Nephron (organoid): Measurements from ENCODE around the gene C1orf122.
"Not testable (repeated sequence)": the region's sequence is repeated elsewhere in the genome, so short reads cannot be mapped to it uniquely, and the experiment has no call there.

Experiments used
- H3K27ac Mint-ChIP-seq, 3 experiments: 2 replicates each; pipeline ENCODE4 v1.8.0; 2020; ENCODE audit warnings: mixed read lengths in 3 of 3, mild to moderate bottlenecking in 2 of 3, moderate library complexity in 1 of 3
- H3K27me3 Mint-ChIP-seq: 2 replicates; pipeline ENCODE4 v1.8.0; 2021; ENCODE audit warnings: low read depth, mild to moderate bottlenecking, moderate library complexity, mixed read lengths
- H3K36me3 Mint-ChIP-seq: 2 replicates; pipeline ENCODE4 v1.8.0; 2020; ENCODE audit warnings: low read depth, mixed read lengths
- H3K4me1 Mint-ChIP-seq: 2 replicates; pipeline ENCODE4 v1.8.0; 2020; ENCODE audit warnings: mixed read lengths
- H3K4me3 Mint-ChIP-seq, 3 experiments: 2 replicates each; pipeline ENCODE4 v1.8.0; 2020; ENCODE audit warnings: mild to moderate bottlenecking in 3 of 3, mixed read lengths in 3 of 3, moderate library complexity in 2 of 3
- H3K9me3 Mint-ChIP-seq: 2 replicates; pipeline ENCODE4 v1.8.0; 2020; ENCODE audit warnings: mixed read lengths
- CTCF ChIP-seq, 3 experiments: fragments of 200-600 bp; sonication (generic); IDR thresholded peaks; one replicate each; pipeline ENCODE4 v1.5.0; 2021; ENCODE audit warnings: antibody characterized with exemption in 3 of 3; ENCODE audit not compliant: unreplicated experiment in 3 of 3

The C1orf122 gene

DNA sequence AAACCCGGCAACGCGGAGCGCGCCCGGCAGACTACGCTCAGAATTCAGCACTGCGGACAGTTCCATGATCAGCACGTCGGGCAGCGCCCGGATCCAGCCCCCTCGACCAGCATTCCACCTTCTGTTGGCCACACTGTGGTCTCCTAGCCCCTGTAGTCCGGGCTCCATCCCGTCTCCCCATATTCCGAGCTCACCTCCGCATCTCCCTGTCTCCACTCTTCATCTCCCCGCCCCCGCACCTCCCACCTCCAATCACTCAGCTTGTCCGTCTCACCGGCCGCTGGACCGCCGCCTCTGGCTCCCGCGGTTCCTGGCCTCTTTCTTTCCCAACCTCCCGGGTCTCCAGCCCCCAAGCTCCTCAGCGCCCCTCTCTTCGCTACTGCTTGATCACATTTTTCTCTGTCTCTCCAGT, 43.2 kb upstream of the C1orf122 start:
- Mint-ChIP-seq H3K27me3 (peaks cover 78% of the 10 kb centered on the region), H3K4me3 (peak overlapping the region; percentile 1 to 43 (median 13)), H3K9me3 (peaks cover 4% of the 10 kb centered on the region), H3K4me1 (no peaks in the 10 kb centered on the region), H3K27ac (no peak overlapping the region), H3K36me3 (no peaks in the 10 kb centered on the region)
- no peak for TF ChIP-seq CTCF (IDR thresholded peaks at IDR 0.05; ENCODE audit: unreplicated experiment in 3 of 3)

DNA sequence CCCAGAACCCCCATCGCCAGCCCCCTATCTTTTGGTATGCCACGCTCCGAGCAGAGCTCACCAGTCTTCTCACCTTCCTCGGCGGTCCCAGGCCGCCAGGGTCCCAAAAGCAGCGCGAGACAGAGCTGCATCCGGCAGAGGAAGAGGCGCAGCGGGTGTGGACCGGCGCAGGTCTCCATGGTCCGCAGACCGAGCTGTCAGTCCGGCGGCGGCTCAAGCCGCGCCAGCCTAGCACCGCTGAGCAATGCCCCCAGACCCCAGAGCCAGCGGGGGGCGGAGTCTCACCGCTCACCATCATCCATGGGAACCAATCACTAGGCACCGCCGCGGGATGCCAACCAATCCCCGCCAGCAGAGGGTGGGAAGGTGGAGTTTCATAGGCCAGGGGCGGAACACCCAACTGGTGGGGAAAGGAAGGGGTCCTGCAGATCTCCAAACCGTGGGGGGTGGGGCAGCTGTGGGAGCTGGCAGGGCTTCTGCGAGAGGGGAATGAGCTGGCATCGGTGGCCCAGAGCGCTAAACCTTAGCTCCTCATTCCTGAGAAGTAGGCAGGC, 42.6 kb upstream of the C1orf122 start, which contains the start of gene EPHA10:
EPHA10 (minus strand) TSS at position 233 of the 554 bp plus-strand sequence; CDS start at position 179, 54 bp downstream.
- H3K36me3 Mint-ChIP-seq: no peaks in the 10 kb centered on the region
- H3K9me3 Mint-ChIP-seq: peaks cover 4% of the 10 kb centered on the region
- H3K4me3 Mint-ChIP-seq: peak within 1 kb of the TSS; percentile 1 to 43 (median 13)
- TF ChIP-seq CTCF (IDR thresholded peaks at IDR 0.05; ENCODE audit: unreplicated experiment in 3 of 3): no peak
- H3K27me3 Mint-ChIP-seq: peaks cover 83% of the 10 kb centered on the region
- no peaks in the 10 kb centered on the region for H3K4me1 Mint-ChIP-seq
- no peak within 1 kb of the TSS for H3K27ac Mint-ChIP-seq

DNA sequence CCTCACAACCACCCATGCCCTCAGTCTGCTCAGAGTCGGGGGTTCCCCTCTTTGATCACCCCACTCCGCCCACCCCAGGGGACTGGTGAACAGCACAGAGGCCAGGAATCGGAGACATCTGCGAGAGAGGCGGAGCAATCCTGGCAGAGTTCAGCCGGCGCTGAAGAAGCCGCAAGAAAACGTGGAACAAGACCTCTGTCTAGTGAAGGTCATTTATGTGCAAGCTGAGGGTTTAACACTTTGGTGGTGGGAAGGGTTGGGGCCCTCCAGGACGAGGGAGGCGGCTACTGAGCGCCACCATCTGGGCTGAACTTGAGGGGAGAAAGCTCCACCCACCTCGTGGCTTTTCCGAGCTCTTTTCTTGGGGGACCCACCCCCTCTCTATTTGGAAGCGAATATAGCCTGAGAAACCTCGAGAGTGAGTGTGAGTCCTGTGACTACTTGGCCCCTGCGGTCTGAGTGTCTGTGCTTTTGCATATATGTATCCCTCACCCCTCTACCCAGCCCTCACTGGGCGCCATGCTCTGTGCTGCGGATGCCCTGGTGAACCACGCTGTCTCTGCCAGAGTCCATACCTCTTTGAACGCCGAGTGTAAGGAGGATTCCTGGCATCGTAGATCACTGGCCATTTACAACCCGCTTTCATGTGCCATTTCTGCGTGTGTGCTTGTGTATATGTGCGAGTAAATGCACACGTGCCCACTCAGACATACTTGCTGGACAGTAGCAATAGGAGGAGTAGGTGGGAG, 41.5 kb upstream of the C1orf122 start:
- H3K4me3 Mint-ChIP-seq: peak overlapping the region in 1 of 3 experiments; percentile 2
- no peak overlapping the region for H3K27ac Mint-ChIP-seq
- no peaks in the 10 kb centered on the region for H3K4me1 Mint-ChIP-seq
- H3K36me3 Mint-ChIP-seq: no peaks in the 10 kb centered on the region
- H3K9me3 Mint-ChIP-seq: peaks cover 7% of the 10 kb centered on the region
- TF ChIP-seq CTCF (IDR thresholded peaks at IDR 0.05; ENCODE audit: unreplicated experiment in 3 of 3): no peak
- peaks cover 94% of the 10 kb centered on the region for H3K27me3 Mint-ChIP-seq

GRCh38 chr1:37767488-37767887, 40.1 kb upstream of the C1orf122 start:
- no peak for TF ChIP-seq CTCF (IDR thresholded peaks at IDR 0.05; ENCODE audit: unreplicated experiment in 3 of 3)
- Mint-ChIP-seq H3K4me1 (no peaks in the 10 kb centered on the region), H3K27me3 (peaks cover 87% of the 10 kb centered on the region), H3K36me3 (no peaks in the 10 kb centered on the region), H3K27ac (no peak overlapping the region), H3K4me3 (no peak overlapping the region), H3K9me3 (peaks cover 7% of the 10 kb centered on the region)

GRCh38 chr1:37771440-37771839, 36.1 kb upstream of the C1orf122 start:
- H3K9me3 Mint-ChIP-seq, H3K4me1 Mint-ChIP-seq, H3K4me3 Mint-ChIP-seq, H3K27ac Mint-ChIP-seq, H3K36me3 Mint-ChIP-seq: not testable (repeated sequence)
- peaks cover 53% of the 10 kb centered on the region for H3K27me3 Mint-ChIP-seq

- H3K27ac Mint-ChIP-seq: no peak overlapping the region
- peaks cover 42% of the 10 kb centered on the region for H3K27me3 Mint-ChIP-seq
- no peaks in the 10 kb centered on the region for H3K4me1 Mint-ChIP-seq
- H3K4me3 Mint-ChIP-seq: no peak overlapping the region
- TF ChIP-seq CTCF (IDR thresholded peaks at IDR 0.05; ENCODE audit: unreplicated experiment in 3 of 3): no peak
- H3K9me3 Mint-ChIP-seq: peaks cover 9% of the 10 kb centered on the region
- H3K36me3 Mint-ChIP-seq: no peaks in the 10 kb centered on the region
Observed at GRCh38 chr1:37776946-37777516, 30.6 kb upstream of the C1orf122 start.
